Measurements from ENCODE around the gene IFNG.

DNA sequence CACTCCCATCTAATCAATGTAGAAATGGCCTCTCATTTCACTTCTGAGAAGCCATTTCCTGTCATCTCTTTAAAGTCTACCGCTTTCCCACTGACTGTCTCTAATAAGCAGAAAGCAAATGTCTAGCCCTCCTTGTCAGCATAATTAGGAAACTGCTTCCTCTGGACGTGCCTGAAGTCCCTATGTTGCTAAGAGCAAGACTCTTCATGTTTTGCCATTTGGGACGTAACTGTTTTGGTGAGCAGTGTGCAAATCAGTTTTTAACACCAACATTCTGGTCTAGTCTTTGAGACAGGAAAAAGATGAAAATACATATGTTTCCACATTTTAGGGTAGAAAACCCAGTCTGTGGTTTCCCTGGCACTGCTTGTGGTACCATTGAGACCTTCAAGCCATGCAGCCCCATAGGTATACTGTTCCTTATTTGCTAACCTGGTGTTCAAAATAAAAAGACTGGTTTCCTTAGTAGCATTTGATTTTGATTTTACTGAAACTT, 22.2 kb downstream of the IFNG start:
- TF ChIP-seq CTCF (optimal IDR thresholded peaks at IDR 0.05 in 1 of 3, IDR thresholded peaks at IDR 0.05 in 1 of 3, conservative IDR thresholded peaks at IDR 0.05 in 1 of 3; ENCODE audit: extremely low read depth in 1 of 3, insufficient read depth in 2 of 3, low read length in 3 of 3) (no peak), EZH2 (IDR thresholded peaks at IDR 0.05; ENCODE audit: low read length) (no peak)

Measured in keratinocyte (primary cell).